Common myeloid progenitor, CD34-positive (primary cell): ENCODE data around the gene ZNF189.

ENCODE experiments used
- CTCF ChIA-PET: fragments of 350-600 bp; sonication (Branson Sonifier 250); formaldehyde crosslinking; loops from one replicate; lab custom pipeline; 2021; ENCODE audit warnings: antibody characterized with exemption; lab: Charles Lee
- POLR2A ChIA-PET: fragments of 350-600 bp; sonication (Branson Sonifier 250); formaldehyde crosslinking; loops from one replicate; lab custom pipeline; 2021; ENCODE audit warnings: antibody characterized with exemption; lab: Charles Lee
- DNase-seq, 3 donors: peaks; one replicate each; pipeline versions ENCODE4 v3.0.0 to v3.0.0-alpha.2; 2013
- H3K27ac ChIP-seq, 2 experiments: 1 replicate in 1 of 2; 2 replicates in 1 of 2; pipeline ENCODE4 v1.7.0; 2013; ENCODE audit warnings: inconsistent platforms in 2 of 2, low read length in 2 of 2, mild to moderate bottlenecking in 2 of 2, low read depth in 1 of 2, moderate library complexity in 1 of 2; ENCODE audit not compliant: severe bottlenecking in 2 of 2, insufficient read depth in 1 of 2, poor library complexity in 1 of 2
- H3K27me3 ChIP-seq, 5 experiments: replicated peaks in 2 of 5; 1 replicate in 3 of 5; 2 replicates in 2 of 5; pipeline versions ENCODE4 v1.6.1 to v1.7.0; 2013; ENCODE audit warnings: low read length in 4 of 5, mild to moderate bottlenecking in 2 of 5, moderate library complexity in 2 of 5, inconsistent platforms in 1 of 5; ENCODE audit not compliant: insufficient read depth in 5 of 5, control insufficient read depth in 4 of 5
- H3K36me3 ChIP-seq, 4 experiments: 1 replicate in 2 of 4; 2 replicates in 2 of 4; pipeline versions ENCODE4 v1.6.1 to v1.7.0; 2013; ENCODE audit warnings: low read length in 3 of 4, control low read depth in 1 of 4, mild to moderate bottlenecking in 1 of 4; ENCODE audit not compliant: control insufficient read depth in 4 of 4, insufficient read depth in 4 of 4
- H3K4me1 ChIP-seq, 4 experiments: 1 replicate in 3 of 4; 2 replicates in 1 of 4; pipeline versions ENCODE4 v1.6.1 to v1.7.1; 2013; ENCODE audit warnings: low read length in 3 of 4, mild to moderate bottlenecking in 3 of 4, control low read depth in 1 of 4, inconsistent platforms in 1 of 4, moderate library complexity in 1 of 4; ENCODE audit not compliant: control insufficient read depth in 4 of 4, insufficient read depth in 4 of 4; ENCODE audit errors: control extremely low read depth in 1 of 4
- H3K4me3 ChIP-seq, 7 experiments: 1 replicate in 4 of 7; 2 replicates in 3 of 7; pipeline versions ENCODE4 v1.5.1 to v1.7.0; 2013; ENCODE audit warnings: mild to moderate bottlenecking in 7 of 7, low read length in 6 of 7, moderate library complexity in 6 of 7, inconsistent platforms in 2 of 7, low read depth in 2 of 7, control low read depth in 1 of 7; ENCODE audit not compliant: insufficient read depth in 4 of 7, control insufficient read depth in 1 of 7; ENCODE audit errors: extremely low read depth in 1 of 7
- H3K9me3 ChIP-seq, 5 experiments: 1 replicate in 4 of 5; 2 replicates in 1 of 5; pipeline versions ENCODE4 v1.6.1 to v1.7.1; 2013; ENCODE audit warnings: low read length in 4 of 5, mild to moderate bottlenecking in 2 of 5, inconsistent platforms in 1 of 5, low read depth in 1 of 5, moderate library complexity in 1 of 5; ENCODE audit not compliant: control insufficient read depth in 4 of 5, insufficient read depth in 2 of 5; ENCODE audit errors: control extremely low read depth in 1 of 5
- WGBS: methylation state at CpG from one replicate; pipeline ENCODE4 v1.1.5; 2013; ENCODE audit not compliant: insufficient coverage; 5-methylcytosine and 5-hydroxymethylcytosine counted together

Gene ZNF189

DNA sequence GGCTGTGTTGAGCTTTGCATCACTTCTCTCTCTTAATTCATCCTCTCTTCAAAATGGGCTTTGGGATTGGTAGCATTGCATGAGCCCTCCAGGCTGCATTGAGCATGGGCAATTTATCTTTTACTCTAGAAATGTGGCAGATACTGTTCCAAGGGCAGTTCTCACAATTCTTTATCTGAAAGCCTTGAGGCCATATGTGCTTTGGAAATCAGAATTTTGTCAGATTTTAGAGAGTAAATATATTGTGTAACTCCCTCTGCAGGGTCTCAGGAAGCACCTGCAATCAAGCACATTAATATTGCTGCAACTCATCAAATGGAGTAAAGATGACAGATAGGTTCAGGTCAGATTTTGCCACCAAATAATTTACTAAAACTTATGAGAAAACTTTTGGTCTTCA is 19.3 kb downstream of the ZNF189 start:
- peaks cover 0 to 8% (median 3%) of the 10 kb centered on the region in 4 experiments for H3K36me3 ChIP-seq
- DNase-seq, result peak in 1 of 3 donors; percentile 45
- H3K4me1 ChIP-seq, result peaks cover 0 to 3% (median 0%) of the 10 kb centered on the region in 4 experiments
- no peak overlapping the region for H3K4me3 ChIP-seq
- peaks cover 0 to 23% (median 11%) of the 10 kb centered on the region in 5 experiments for H3K9me3 ChIP-seq
- POLR2A ChIA-PET, result no interaction called here
- CTCF ChIA-PET, result interaction anchor here (0.9 kb wide), 1 partner anchor 123 kb away, joined by 3 read pairs; no protein-coding TSS in a partner anchor
- H3K27ac ChIP-seq, result no peak overlapping the region
- no peaks in the 10 kb centered on the region for H3K27me3 ChIP-seq

GRCh38 chr9:101418518-101419430 is 20.1 kb downstream of the ZNF189 start:
- WGBS, result 95% methylated on average over 6 of the region's 7 CpGs
- Histone ChIP-seq H3K9me3 (peaks cover 0 to 15% (median 5%) of the 10 kb centered on the region in 5 experiments), H3K27ac (no peak overlapping the region), H3K4me1 (peaks cover 0 to 3% (median 0%) of the 10 kb centered on the region in 4 experiments), H3K27me3 (no peaks in the 10 kb centered on the region), H3K4me3 (no peak overlapping the region), H3K36me3 (peaks cover 0 to 3% (median under 1%) of the 10 kb centered on the region in 4 experiments)
- no peak for DNase-seq
- CTCF ChIA-PET, result interaction anchor here (0.9 to 1.3 kb wide), 3 partner anchors 13 to 122 kb away, joined by 3 to 4 read pairs (median 3); no protein-coding TSS in a partner anchor
- POLR2A ChIA-PET, result no interaction called here

DNA sequence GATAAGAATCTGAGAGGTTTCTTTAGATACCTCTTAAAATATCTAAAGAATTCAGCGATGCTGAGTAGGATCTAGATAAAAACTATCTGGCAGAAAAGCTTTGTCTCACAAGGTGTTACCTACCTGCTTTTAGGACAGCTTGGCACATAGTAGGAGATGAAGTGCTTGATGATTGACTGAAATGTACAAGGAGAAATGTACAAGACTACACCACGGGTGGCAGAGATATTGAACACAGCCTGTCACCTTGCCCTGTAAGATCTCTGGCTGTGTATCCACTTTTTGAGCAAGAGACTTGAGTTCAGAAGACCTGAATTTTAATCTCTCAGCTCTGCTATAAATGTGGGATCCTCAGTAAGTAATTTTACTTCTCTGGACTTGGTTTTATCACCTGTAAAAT is 21.2 kb downstream of the ZNF189 start:
- peaks cover 0 to 3% (median 0%) of the 10 kb centered on the region in 4 experiments for H3K4me1 ChIP-seq
- no peaks in the 10 kb centered on the region for H3K27me3 ChIP-seq
- no peak overlapping the region for H3K4me3 ChIP-seq
- WGBS, result no CpG with 5 or more reads among the region's 2 CpGs
- ChIA-PET CTCF (interaction anchor here (1.1 to 1.3 kb wide), 2 partner anchors 12 to 32 kb away, joined by 3 read pairs; no protein-coding TSS in a partner anchor), POLR2A (no interaction called here)
- peaks cover 0 to 3% (median 0%) of the 10 kb centered on the region in 4 experiments for H3K36me3 ChIP-seq
- H3K27ac ChIP-seq, result no peak overlapping the region
- H3K9me3 ChIP-seq, result peaks cover 0 to 8% (median 4%) of the 10 kb centered on the region in 5 experiments
- DNase-seq, result no peak

DNA sequence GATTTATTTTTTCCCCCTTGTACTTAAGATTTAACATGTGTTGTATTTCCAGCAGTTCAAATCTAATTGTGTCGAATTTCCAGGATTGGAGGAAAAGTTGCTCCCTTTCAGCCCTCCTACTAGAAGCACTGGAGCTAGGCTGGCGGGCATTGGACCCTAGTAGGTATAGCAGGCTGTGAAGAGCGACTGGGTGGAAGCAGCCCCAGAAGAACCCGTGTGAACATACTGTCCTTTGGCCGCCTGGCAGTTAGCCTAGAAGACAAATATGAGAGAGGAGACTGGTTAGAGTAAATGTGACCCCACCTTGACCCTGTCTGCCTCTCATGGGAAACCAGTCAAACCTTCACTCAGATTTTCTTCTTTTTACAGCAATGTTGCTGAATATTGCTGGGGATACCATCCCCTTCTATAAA is 23.0 kb downstream of the ZNF189 start:
- 92% methylated on average over 2 of the region's 5 CpGs for WGBS
- CTCF ChIA-PET, result interaction anchor here (1.2 to 1.6 kb wide), 2 partner anchors 11 to 37 kb away, joined by 3 to 4 read pairs; no protein-coding TSS in a partner anchor
- H3K27me3 ChIP-seq, result no peaks in the 10 kb centered on the region
- H3K4me3 ChIP-seq, result no peak overlapping the region
- H3K27ac ChIP-seq, result no peak overlapping the region
- no peaks in the 10 kb centered on the region for H3K36me3 ChIP-seq
- H3K4me1 ChIP-seq, result peaks cover 0 to 3% (median 0%) of the 10 kb centered on the region in 4 experiments
- DNase-seq, result no peak
- POLR2A ChIA-PET, result no interaction called here
- H3K9me3 ChIP-seq, result peaks cover 0 to 2% (median 0%) of the 10 kb centered on the region in 5 experiments

DNA sequence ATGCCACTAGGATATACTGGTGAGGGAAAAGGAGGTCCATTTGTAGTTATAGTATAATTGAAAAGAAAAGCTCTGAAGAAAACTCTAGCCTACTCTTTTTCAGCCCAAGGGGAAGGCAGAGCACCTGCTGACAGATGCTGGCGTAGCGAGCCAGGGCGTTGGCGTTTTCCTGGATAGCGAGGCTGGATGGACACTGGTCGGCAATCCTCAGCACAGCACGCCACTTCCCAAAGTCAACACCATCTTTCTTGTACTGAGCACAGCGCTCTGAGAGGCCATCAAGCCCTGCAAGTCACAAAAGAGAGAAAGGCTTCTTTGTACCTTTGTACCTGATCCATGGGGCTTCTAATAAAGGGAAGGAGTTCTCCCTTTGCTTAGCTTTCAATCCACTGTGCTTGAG is 28.7 kb downstream of the ZNF189 start:
- Histone ChIP-seq H3K27ac (no peak overlapping the region), H3K36me3 (no peaks in the 10 kb centered on the region), H3K4me1 (no peaks in the 10 kb centered on the region), H3K9me3 (peaks cover 0 to 2% (median 0%) of the 10 kb centered on the region in 5 experiments), H3K27me3 (peaks cover 0 to 2% (median 0%) of the 10 kb centered on the region in 5 experiments), H3K4me3 (no peak overlapping the region)
- DNase-seq, result no peak
- ChIA-PET POLR2A (no interaction called here), CTCF (interaction anchor here (1.1 to 1.2 kb wide), 2 partner anchors 13 to 22 kb away, joined by 3 to 4 read pairs; no protein-coding TSS in a partner anchor)
- WGBS, result 97% methylated on average over 8 of the region's 8 CpGs

DNA sequence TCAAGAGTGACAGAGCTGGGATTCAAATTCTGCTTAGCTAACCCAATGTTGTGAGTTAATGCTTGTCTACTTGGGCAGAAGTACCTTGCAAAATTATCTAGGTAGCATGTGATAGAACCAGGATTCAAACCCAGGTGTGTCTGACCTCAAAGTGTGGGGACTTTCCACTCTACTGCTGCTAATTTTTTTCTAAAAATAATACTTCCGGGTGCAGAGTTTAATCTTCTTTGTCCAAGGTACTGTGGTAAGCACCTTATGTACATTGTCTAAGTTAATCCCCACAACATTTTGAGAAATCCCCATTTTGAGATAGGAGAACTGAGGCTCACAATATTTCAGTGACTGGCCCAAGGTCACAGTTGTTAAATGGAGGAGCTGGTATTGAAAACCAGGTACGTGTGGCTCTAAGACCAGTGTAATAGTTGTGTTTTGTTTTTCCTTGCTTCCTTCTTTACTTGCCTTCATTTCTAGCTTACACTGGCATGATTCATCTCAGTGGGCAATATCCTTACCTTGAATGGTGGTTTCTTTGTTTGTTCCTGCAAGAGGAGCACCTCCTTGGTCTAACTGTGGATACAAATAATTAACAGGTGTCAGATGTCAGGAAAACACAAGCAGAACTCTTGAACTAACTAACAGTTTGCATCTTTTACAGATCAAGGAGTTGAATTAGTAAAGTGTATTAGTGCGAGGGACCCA is 29.5 kb downstream of the ZNF189 start:
- CTCF ChIA-PET, result no interaction called here
- Histone ChIP-seq H3K9me3 (peaks cover 0 to 2% (median 0%) of the 10 kb centered on the region in 5 experiments), H3K4me1 (no peaks in the 10 kb centered on the region), H3K27me3 (peaks cover 0 to 4% (median 0%) of the 10 kb centered on the region in 5 experiments), H3K4me3 (no peak overlapping the region), H3K27ac (no peak overlapping the region), H3K36me3 (no peaks in the 10 kb centered on the region)
- POLR2A ChIA-PET, result no interaction called here
- no CpG with 5 or more reads among the region's 3 CpGs for WGBS
- DNase-seq, result no peak
